ENCODE measurements around the gene FNDC1.

Gene FNDC1

DNA sequence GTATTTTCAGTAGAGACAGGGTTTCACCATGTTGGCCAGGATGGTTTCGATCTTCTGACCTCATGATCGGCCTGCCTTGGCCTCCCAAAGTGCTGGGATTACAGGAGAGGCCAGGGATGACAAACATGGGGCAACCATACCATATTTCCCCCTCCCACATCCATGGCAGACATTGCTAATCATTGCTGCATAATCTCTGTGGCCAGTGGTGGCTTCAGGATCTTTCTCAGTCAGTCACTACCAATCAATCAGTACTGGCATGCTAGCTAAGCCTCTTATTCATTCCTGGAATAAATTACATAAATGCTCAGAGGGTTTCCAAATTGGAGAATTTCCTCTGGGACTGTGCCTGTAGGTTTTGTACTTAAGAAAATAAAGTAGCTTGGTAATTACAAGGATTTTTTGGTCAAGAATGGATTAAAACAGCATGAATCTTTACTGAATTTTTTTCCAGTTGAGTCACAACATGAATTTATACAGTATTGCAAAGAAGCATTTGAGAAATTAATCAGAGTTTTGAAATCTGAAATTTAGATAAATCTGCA, 138.1 kb downstream of the FNDC1 start:
- whole genome bisulfite sequencing, result 26% methylated on average over 2 of the region's 2 CpGs
- H3K9me3 ChIP-seq (ENCODE audit: control insufficient read depth, low read length), result no peaks in the 10 kb centered on the region
- DNase-seq, result no peak

GRCh38 chr6:159308198-159308597, 139.0 kb downstream of the FNDC1 start:
- no peak overlapping the region for H2BK5ac ChIP-seq (ENCODE audit: low read depth, low read length, poor library complexity, severe bottlenecking)
- H2BK15ac ChIP-seq (ENCODE audit: low read depth, poor library complexity, severe bottlenecking), result no peak overlapping the region
- H2AFZ ChIP-seq (ENCODE audit: low read depth, low read length), result no peak overlapping the region
- no peaks in the 10 kb centered on the region for H3K36me3 ChIP-seq (ENCODE audit: control insufficient read depth in 1 of 2, insufficient read depth in 2 of 2, low read depth in 1 of 2, low read length in 2 of 2)
- no peak overlapping the region for H3K4me2 ChIP-seq (ENCODE audit: low read length, poor library complexity, severe bottlenecking)
- H2BK12ac ChIP-seq (ENCODE audit: low read length in 2 of 2), result no peak overlapping the region
- no peaks in the 10 kb centered on the region for H3K4me1 ChIP-seq (ENCODE audit: control insufficient read depth, insufficient read depth, low read depth, low read length)
- H4K8ac ChIP-seq (ENCODE audit: low read length), result no peak overlapping the region
- H3K27me3 ChIP-seq (ENCODE audit: control insufficient read depth in 1 of 2, insufficient read depth in 1 of 2, low read length in 2 of 2), result no peaks in the 10 kb centered on the region
- DNase-seq, result no peak
- no peak overlapping the region for H3K23ac ChIP-seq (ENCODE audit: low read length in 2 of 2)
- H2AK5ac ChIP-seq (ENCODE audit: low read length, severe bottlenecking), result no peak overlapping the region
- 0% methylated on average over 1 of the region's 1 CpG for WGBS
- no peak overlapping the region for H4K91ac ChIP-seq (ENCODE audit: low read length)
- H3K4me3 ChIP-seq (ENCODE audit: insufficient read depth in 1 of 2, low read depth in 1 of 2, low read length in 2 of 2), result no peak overlapping the region
- H2BK120ac ChIP-seq (ENCODE audit: low read depth, low read length), result no peak overlapping the region
- no peaks in the 10 kb centered on the region for H3K9me3 ChIP-seq (ENCODE audit: control insufficient read depth, low read length)
- H3K14ac ChIP-seq (ENCODE audit: low read length in 2 of 2), result no peak overlapping the region
- H3K18ac ChIP-seq (ENCODE audit: low read depth in 1 of 2, low read length in 2 of 2), result no peak overlapping the region
- H3K79me1 ChIP-seq (replicated peaks; ENCODE audit: low read length, poor library complexity, severe bottlenecking), result no peaks in the 10 kb centered on the region
- H3K9ac ChIP-seq (ENCODE audit: low read length), result no peak overlapping the region
- no peak overlapping the region for H3K4ac ChIP-seq (ENCODE audit: low read depth in 1 of 2, low read length in 2 of 2)
- no peak overlapping the region for H3K27ac ChIP-seq (ENCODE audit: low read length, poor library complexity, severe bottlenecking)

More for the DNA sequence above, 138.1 kb downstream of the FNDC1 start:
- H2BK15ac ChIP-seq (ENCODE audit: low read depth, poor library complexity, severe bottlenecking), result no peak overlapping the region
- no peak overlapping the region for H3K4ac ChIP-seq (ENCODE audit: low read depth in 1 of 2, low read length in 2 of 2)
- H3K36me3 ChIP-seq (ENCODE audit: control insufficient read depth in 1 of 2, insufficient read depth in 2 of 2, low read depth in 1 of 2, low read length in 2 of 2), result no peaks in the 10 kb centered on the region
- H3K79me1 ChIP-seq (replicated peaks; ENCODE audit: low read length, poor library complexity, severe bottlenecking), result no peaks in the 10 kb centered on the region
- H4K8ac ChIP-seq (ENCODE audit: low read length), result no peak overlapping the region
- no peak overlapping the region for H3K14ac ChIP-seq (ENCODE audit: low read length in 2 of 2)
- H2BK5ac ChIP-seq (ENCODE audit: low read depth, low read length, poor library complexity, severe bottlenecking), result no peak overlapping the region
- H3K4me3 ChIP-seq (ENCODE audit: insufficient read depth in 1 of 2, low read depth in 1 of 2, low read length in 2 of 2), result no peak overlapping the region
- H4K91ac ChIP-seq (ENCODE audit: low read length), result no peak overlapping the region
- no peaks in the 10 kb centered on the region for H3K4me1 ChIP-seq (ENCODE audit: control insufficient read depth, insufficient read depth, low read depth, low read length)
- no peak overlapping the region for H3K9ac ChIP-seq (ENCODE audit: low read length)
- H3K4me2 ChIP-seq (ENCODE audit: low read length, poor library complexity, severe bottlenecking), result no peak overlapping the region
- H2AK5ac ChIP-seq (ENCODE audit: low read length, severe bottlenecking), result no peak overlapping the region
- H2AFZ ChIP-seq (ENCODE audit: low read depth, low read length), result no peak overlapping the region
- H2BK120ac ChIP-seq (ENCODE audit: low read depth, low read length), result no peak overlapping the region
- no peak overlapping the region for H3K18ac ChIP-seq (ENCODE audit: low read depth in 1 of 2, low read length in 2 of 2)
- no peak overlapping the region for H3K23ac ChIP-seq (ENCODE audit: low read length in 2 of 2)
- H3K27me3 ChIP-seq (ENCODE audit: control insufficient read depth in 1 of 2, insufficient read depth in 1 of 2, low read length in 2 of 2), result no peaks in the 10 kb centered on the region
- no peak overlapping the region for H2BK12ac ChIP-seq (ENCODE audit: low read length in 2 of 2)
- H3K27ac ChIP-seq (ENCODE audit: low read length, poor library complexity, severe bottlenecking), result no peak overlapping the region

GRCh38 chr6:159309723-159310122, 140.5 kb downstream of the FNDC1 start:
- H3K4me3 ChIP-seq (ENCODE audit: insufficient read depth in 1 of 2, low read depth in 1 of 2, low read length in 2 of 2), result no peak overlapping the region

DNA sequence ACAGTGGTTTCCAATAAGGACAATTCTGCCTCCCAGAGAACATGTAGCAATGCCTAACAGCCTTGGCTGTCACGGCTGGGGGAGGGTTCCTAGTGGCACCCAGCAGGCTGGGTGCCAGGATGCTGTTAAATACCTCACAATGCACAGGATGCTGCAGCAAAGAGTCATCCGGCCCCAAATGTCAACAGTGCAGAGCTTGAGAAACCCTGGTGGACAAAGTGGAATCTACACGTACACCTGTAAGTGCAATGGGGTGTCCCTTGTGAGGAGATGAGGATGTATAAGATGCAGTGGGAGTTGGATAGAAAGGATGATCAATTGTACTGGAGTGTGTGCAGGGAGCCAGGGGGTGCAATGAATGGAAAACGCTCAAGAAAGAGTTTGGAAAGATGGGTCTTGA, 142.4 kb downstream of the FNDC1 start:
- Histone ChIP-seq H2BK120ac (ENCODE audit: low read depth, low read length) (no peak overlapping the region), H4K91ac (ENCODE audit: low read length) (no peak overlapping the region), H3K4me1 (ENCODE audit: control insufficient read depth, insufficient read depth, low read depth, low read length) (no peaks in the 10 kb centered on the region), H2AK5ac (ENCODE audit: low read length, severe bottlenecking) (no peak overlapping the region), H3K14ac (ENCODE audit: low read length in 2 of 2) (no peak overlapping the region), H3K27ac (ENCODE audit: low read length, poor library complexity, severe bottlenecking) (no peak overlapping the region), H3K79me1 (replicated peaks; ENCODE audit: low read length, poor library complexity, severe bottlenecking) (no peaks in the 10 kb centered on the region), H2BK12ac (ENCODE audit: low read length in 2 of 2) (no peak overlapping the region), H3K4ac (ENCODE audit: low read depth in 1 of 2, low read length in 2 of 2) (no peak overlapping the region), H2BK15ac (ENCODE audit: low read depth, poor library complexity, severe bottlenecking) (no peak overlapping the region), H3K4me3 (ENCODE audit: insufficient read depth in 1 of 2, low read depth in 1 of 2, low read length in 2 of 2) (no peak overlapping the region), H3K23ac (ENCODE audit: low read length in 2 of 2) (no peak overlapping the region), H2BK5ac (ENCODE audit: low read depth, low read length, poor library complexity, severe bottlenecking) (no peak overlapping the region), H2AFZ (ENCODE audit: low read depth, low read length) (no peak overlapping the region), H4K8ac (ENCODE audit: low read length) (no peak overlapping the region), H3K4me2 (ENCODE audit: low read length, poor library complexity, severe bottlenecking) (no peak overlapping the region), H3K9me3 (ENCODE audit: control insufficient read depth, low read length) (no peaks in the 10 kb centered on the region), H3K27me3 (ENCODE audit: control insufficient read depth in 1 of 2, insufficient read depth in 1 of 2, low read length in 2 of 2) (no peaks in the 10 kb centered on the region), H3K9ac (ENCODE audit: low read length) (no peak overlapping the region), H3K18ac (ENCODE audit: low read depth in 1 of 2, low read length in 2 of 2) (no peak overlapping the region), H3K36me3 (ENCODE audit: control insufficient read depth in 1 of 2, insufficient read depth in 2 of 2, low read depth in 1 of 2, low read length in 2 of 2) (no peaks in the 10 kb centered on the region)
- 49% methylated on average over 4 of the region's 4 CpGs for WGBS
- no peak for DNase-seq

More at GRCh38 chr6:159309723-159310122, 140.5 kb downstream of the FNDC1 start:
- no peaks in the 10 kb centered on the region for H3K27me3 ChIP-seq (ENCODE audit: control insufficient read depth in 1 of 2, insufficient read depth in 1 of 2, low read length in 2 of 2)
- H3K23ac ChIP-seq (ENCODE audit: low read length in 2 of 2), result no peak overlapping the region
- H2BK120ac ChIP-seq (ENCODE audit: low read depth, low read length), result no peak overlapping the region
- H2BK12ac ChIP-seq (ENCODE audit: low read length in 2 of 2), result no peak overlapping the region
- H3K4me2 ChIP-seq (ENCODE audit: low read length, poor library complexity, severe bottlenecking), result no peak overlapping the region
- no peaks in the 10 kb centered on the region for H3K79me1 ChIP-seq (replicated peaks; ENCODE audit: low read length, poor library complexity, severe bottlenecking)
- H2BK15ac ChIP-seq (ENCODE audit: low read depth, poor library complexity, severe bottlenecking), result no peak overlapping the region
- H3K4ac ChIP-seq (ENCODE audit: low read depth in 1 of 2, low read length in 2 of 2), result no peak overlapping the region
- no peaks in the 10 kb centered on the region for H3K4me1 ChIP-seq (ENCODE audit: control insufficient read depth, insufficient read depth, low read depth, low read length)
- no peak overlapping the region for H3K14ac ChIP-seq (ENCODE audit: low read length in 2 of 2)
- no peaks in the 10 kb centered on the region for H3K9me3 ChIP-seq (ENCODE audit: control insufficient read depth, low read length)
- no peak overlapping the region for H4K91ac ChIP-seq (ENCODE audit: low read length)
- no peak overlapping the region for H2AFZ ChIP-seq (ENCODE audit: low read depth, low read length)
- H2AK5ac ChIP-seq (ENCODE audit: low read length, severe bottlenecking), result no peak overlapping the region
- H3K27ac ChIP-seq (ENCODE audit: low read length, poor library complexity, severe bottlenecking), result no peak overlapping the region
- H3K9ac ChIP-seq (ENCODE audit: low read length), result no peak overlapping the region
- H3K36me3 ChIP-seq (ENCODE audit: control insufficient read depth in 1 of 2, insufficient read depth in 2 of 2, low read depth in 1 of 2, low read length in 2 of 2), result no peaks in the 10 kb centered on the region
- DNase-seq, result no peak
- WGBS, result 86% methylated on average over 1 of the region's 1 CpG
- H4K8ac ChIP-seq (ENCODE audit: low read length), result no peak overlapping the region
- no peak overlapping the region for H2BK5ac ChIP-seq (ENCODE audit: low read depth, low read length, poor library complexity, severe bottlenecking)
- H3K18ac ChIP-seq (ENCODE audit: low read depth in 1 of 2, low read length in 2 of 2), result no peak overlapping the region

Data from mesenchymal stem cell (in vitro differentiated cells and primary cell).